Gastroesophageal sphincter (tissue), 3 donors: ENCODE results near the gene CCM2L.

Experiments
- EP300 ChIP-seq: sonication (generic); formaldehyde crosslinking; IDR thresholded peaks from one replicate; pipeline ENCODE4 v1.6.1; 2017; ENCODE audit warnings: antibody characterized with exemption, mild to moderate bottlenecking
- POLR2A ChIP-seq, 2 donors: fragments of 450-650 bp; IDR thresholded peaks; one replicate each; pipeline ENCODE4 v1.6.1; 2017; ENCODE audit warnings: antibody characterized with exemption in 2 of 2, mild to moderate bottlenecking in 2 of 2, moderate library complexity in 1 of 2
- POLR2AphosphoS5 ChIP-seq: sonication (generic); formaldehyde crosslinking; IDR thresholded peaks from one replicate; pipeline ENCODE4 v1.6.1; 2017; ENCODE audit warnings: antibody characterized with exemption
- TF ChIP-seq, protein P1 (sequence below), 4 experiments: fragments of 200-600 bp in 2 of 4; fragments of 450-650 bp in 2 of 4; sonication (generic) in 1 of 4; IDR thresholded peaks; one replicate each; pipeline ENCODE4 v1.5.1; 2017 to 2019; ENCODE audit warnings: antibody characterized with exemption in 4 of 4, mild to moderate bottlenecking in 2 of 4, moderate library complexity in 2 of 4

DNA sequence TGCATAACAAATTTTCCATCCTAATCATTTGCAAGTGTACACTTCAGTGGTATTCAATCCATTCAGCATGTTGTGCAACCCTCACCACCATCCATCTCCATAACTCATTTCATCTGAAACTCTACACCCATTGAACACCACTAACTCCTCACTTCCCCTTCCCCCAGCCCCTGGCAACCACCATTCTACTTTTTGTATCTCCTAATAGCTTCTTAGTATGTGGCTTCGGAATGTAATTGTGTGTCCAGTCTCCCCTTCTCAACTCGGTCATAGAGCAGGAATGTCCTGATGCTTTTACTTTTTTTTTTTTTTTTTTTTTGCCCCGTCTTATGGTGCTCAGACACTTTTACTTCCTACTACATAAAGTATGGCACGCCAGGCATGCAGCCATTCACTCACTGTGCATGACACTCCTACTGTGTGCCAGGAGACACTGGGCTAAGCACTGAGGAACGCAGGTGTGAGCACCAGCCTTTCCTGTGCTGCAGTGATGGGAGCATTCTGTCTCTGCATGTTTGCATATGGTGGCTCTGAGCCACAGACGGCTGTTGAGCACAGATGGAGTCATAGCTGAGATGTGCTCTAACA is 57.1 kb downstream of the CCM2L start:
- TF ChIP-seq POLR2A (IDR thresholded peaks at IDR 0.05) = no peak
- TF ChIP-seq, protein P1, sequence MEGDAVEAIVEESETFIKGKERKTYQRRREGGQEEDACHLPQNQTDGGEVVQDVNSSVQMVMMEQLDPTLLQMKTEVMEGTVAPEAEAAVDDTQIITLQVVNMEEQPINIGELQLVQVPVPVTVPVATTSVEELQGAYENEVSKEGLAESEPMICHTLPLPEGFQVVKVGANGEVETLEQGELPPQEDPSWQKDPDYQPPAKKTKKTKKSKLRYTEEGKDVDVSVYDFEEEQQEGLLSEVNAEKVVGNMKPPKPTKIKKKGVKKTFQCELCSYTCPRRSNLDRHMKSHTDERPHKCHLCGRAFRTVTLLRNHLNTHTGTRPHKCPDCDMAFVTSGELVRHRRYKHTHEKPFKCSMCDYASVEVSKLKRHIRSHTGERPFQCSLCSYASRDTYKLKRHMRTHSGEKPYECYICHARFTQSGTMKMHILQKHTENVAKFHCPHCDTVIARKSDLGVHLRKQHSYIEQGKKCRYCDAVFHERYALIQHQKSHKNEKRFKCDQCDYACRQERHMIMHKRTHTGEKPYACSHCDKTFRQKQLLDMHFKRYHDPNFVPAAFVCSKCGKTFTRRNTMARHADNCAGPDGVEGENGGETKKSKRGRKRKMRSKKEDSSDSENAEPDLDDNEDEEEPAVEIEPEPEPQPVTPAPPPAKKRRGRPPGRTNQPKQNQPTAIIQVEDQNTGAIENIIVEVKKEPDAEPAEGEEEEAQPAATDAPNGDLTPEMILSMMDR (IDR thresholded peaks at IDR 0.05) = no peak
- TF ChIP-seq POLR2AphosphoS5 = no peak
- no peak for TF ChIP-seq EP300
